CD4-positive, alpha-beta T cell (primary cell): ENCODE results near the gene BCL6B. TPM values are rescaled to one million over a fixed set of nuclear protein-coding genes. Genes with fewer than 3 reads are reported as not detected.

Experiments
- ATAC-seq: fragments of 200-7000 bp; cut with Tn5 transposase; one replicate; pipeline ENCODE4 v1.10.0; 2022; ENCODE audit warnings: mild to moderate bottlenecking; ENCODE audit not compliant: poor library complexity
- CTCF ChIA-PET: fragments of 350-600 bp; sonication (Branson Sonifier 250); formaldehyde crosslinking; loops from one replicate; lab custom pipeline; 2021; ENCODE audit warnings: antibody characterized with exemption, inconsistent platforms; lab: Charles Lee
- POLR2A ChIA-PET: fragments of 350-600 bp; sonication (Branson Sonifier 250); formaldehyde crosslinking; loops from one replicate; lab custom pipeline; 2021; ENCODE audit warnings: antibody characterized with exemption, inconsistent platforms; lab: Charles Lee
- DNase-seq, 14 experiments: peaks; one replicate each; pipeline ENCODE4 v3.0.0-alpha.2; 2013 to 2020; ENCODE audit warnings: mixed read lengths in 2 of 14
- H3K27ac ChIP-seq, 2 donors: one replicate each; pipeline versions ENCODE4 v1.5.1 to v1.7.0; 2013; ENCODE audit warnings: low read length in 2 of 2, low read depth in 1 of 2, mild to moderate bottlenecking in 1 of 2
- H3K27me3 ChIP-seq, 2 experiments: 1 replicate in 1 of 2; 2 replicates in 1 of 2; pipeline versions ENCODE4 v1.6.1 to v1.7.0; 2013; ENCODE audit warnings: low read length in 2 of 2, control low read depth in 1 of 2, mild to moderate bottlenecking in 1 of 2, moderate library complexity in 1 of 2; ENCODE audit not compliant: insufficient read depth in 2 of 2, control insufficient read depth in 1 of 2
- H3K36me3 ChIP-seq: one replicate; pipeline ENCODE4 v1.6.1; 2013; ENCODE audit warnings: low read length, control low read depth; ENCODE audit not compliant: insufficient read depth
- H3K4me1 ChIP-seq: one replicate; pipeline ENCODE4 v1.6.1; 2013; ENCODE audit warnings: low read length, control low read depth; ENCODE audit not compliant: insufficient read depth
- H3K4me3 ChIP-seq: one replicate; pipeline ENCODE4 v1.5.1; 2013; ENCODE audit warnings: mild to moderate bottlenecking, low read length, moderate library complexity
- H3K9me3 ChIP-seq, 2 experiments: 1 replicate in 1 of 2; 2 replicates in 1 of 2; pipeline versions ENCODE4 v1.6.1 to v1.7.0; 2013; ENCODE audit warnings: low read length in 2 of 2, mild to moderate bottlenecking in 2 of 2, control low read depth in 1 of 2, moderate library complexity in 1 of 2; ENCODE audit not compliant: control insufficient read depth in 1 of 2, insufficient read depth in 1 of 2
- H3K27ac Mint-ChIP-seq: one replicate; pipeline ENCODE4 v1.8.0; 2020; ENCODE audit warnings: mixed read lengths
- H3K27me3 Mint-ChIP-seq: one replicate; pipeline ENCODE4 v1.8.0; 2021; ENCODE audit warnings: mixed read lengths
- H3K36me3 Mint-ChIP-seq: one replicate; pipeline ENCODE4 v1.8.0; 2021; ENCODE audit warnings: low read depth, mixed read lengths
- H3K4me1 Mint-ChIP-seq: one replicate; pipeline ENCODE4 v1.8.0; 2021; ENCODE audit warnings: low read depth, mixed read lengths
- H3K4me3 Mint-ChIP-seq: one replicate; pipeline ENCODE4 v1.8.0; 2020; ENCODE audit warnings: mild to moderate bottlenecking, mixed read lengths
- H3K9me3 Mint-ChIP-seq: one replicate; pipeline ENCODE4 v1.8.0; 2020; ENCODE audit warnings: mixed read lengths
- intact Hi-C, 2 experiments: fragments of 100-400 bp; cut with DNase I in 1 of 2; cut with micrococcal nuclease in 1 of 2; formaldehyde crosslinking; loops; one replicate each; pipeline versions ENCODE4 v1.15.1 to v1.9.0; 2023 to 2025; cut with DNase I, micrococcal nuclease
- total RNA-seq, 174 experiments: library from RNA in 2 of 174; stranded (reverse) in 2 of 174; gene quantifications; one replicate each; pipeline ENCODE4 v1.2.3 and lab custom pipeline; 2021 to 2026
- TF ChIP-seq, protein P1 (sequence below): fragments of 200-600 bp; IDR thresholded peaks from one replicate; pipeline ENCODE4 v1.8.0; 2022; ENCODE audit warnings: antibody characterized with exemption, mild to moderate bottlenecking

BCL6B gene
- total RNA-seq, 2 experiments from 2014 or later: not detected

DNA sequence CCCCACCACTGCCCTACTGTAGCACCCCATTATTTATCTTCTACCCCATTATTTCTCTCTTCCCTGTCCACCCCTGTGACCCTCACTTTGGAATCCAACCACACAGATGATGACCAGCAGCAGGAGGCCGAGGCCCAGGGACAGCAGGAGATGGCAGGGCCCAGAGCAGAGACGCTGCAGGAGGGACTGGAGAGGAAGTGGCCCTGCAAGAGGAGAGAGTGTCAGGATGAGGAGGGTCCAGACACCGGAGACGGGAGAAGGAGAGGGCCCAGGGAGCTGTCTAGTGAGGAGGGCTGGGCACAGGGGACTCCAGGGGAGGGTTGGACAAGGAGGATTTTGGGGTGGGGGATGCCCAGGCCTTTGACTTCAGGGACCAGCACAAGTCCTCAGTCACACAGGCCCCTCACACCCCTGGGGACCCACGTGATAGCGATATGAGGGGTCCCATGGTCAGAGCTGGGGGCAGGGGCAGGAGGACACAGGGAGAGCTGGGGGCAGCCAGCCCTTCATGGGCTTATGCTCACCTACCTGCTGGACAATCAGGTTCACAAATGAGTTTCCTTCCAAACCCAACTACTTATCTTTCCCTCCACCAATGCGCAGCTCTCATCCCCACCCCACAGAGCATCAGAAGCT is 55.2 kb downstream of the BCL6B start:
- ChIA-PET POLR2A (no interaction called here), CTCF (no interaction called here)
- Mint-ChIP-seq H3K27me3 (no peaks in the 10 kb centered on the region), H3K27ac (no peak overlapping the region), H3K4me3 (no peak overlapping the region), H3K4me1 (peaks cover 18% of the 10 kb centered on the region), H3K36me3 (no peaks in the 10 kb centered on the region), H3K9me3 (no peaks in the 10 kb centered on the region)
- H3K27ac ChIP-seq: no peak overlapping the region
- ATAC-seq (no peak), DNase-seq (no peak)
- intact Hi-C loops: loop anchor here in 1 of 2 experiments (5.0 kb wide), 1 partner anchor 39 kb away; no protein-coding TSS in a partner anchor
- peaks cover 19% of the 10 kb centered on the region for H3K4me1 ChIP-seq
- H3K9me3 ChIP-seq: peaks cover 0 to 3% of the 10 kb centered on the region in 2 experiments
- TF ChIP-seq, protein P1, sequence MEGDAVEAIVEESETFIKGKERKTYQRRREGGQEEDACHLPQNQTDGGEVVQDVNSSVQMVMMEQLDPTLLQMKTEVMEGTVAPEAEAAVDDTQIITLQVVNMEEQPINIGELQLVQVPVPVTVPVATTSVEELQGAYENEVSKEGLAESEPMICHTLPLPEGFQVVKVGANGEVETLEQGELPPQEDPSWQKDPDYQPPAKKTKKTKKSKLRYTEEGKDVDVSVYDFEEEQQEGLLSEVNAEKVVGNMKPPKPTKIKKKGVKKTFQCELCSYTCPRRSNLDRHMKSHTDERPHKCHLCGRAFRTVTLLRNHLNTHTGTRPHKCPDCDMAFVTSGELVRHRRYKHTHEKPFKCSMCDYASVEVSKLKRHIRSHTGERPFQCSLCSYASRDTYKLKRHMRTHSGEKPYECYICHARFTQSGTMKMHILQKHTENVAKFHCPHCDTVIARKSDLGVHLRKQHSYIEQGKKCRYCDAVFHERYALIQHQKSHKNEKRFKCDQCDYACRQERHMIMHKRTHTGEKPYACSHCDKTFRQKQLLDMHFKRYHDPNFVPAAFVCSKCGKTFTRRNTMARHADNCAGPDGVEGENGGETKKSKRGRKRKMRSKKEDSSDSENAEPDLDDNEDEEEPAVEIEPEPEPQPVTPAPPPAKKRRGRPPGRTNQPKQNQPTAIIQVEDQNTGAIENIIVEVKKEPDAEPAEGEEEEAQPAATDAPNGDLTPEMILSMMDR: no peak
- no peaks in the 10 kb centered on the region for H3K27me3 ChIP-seq
- H3K36me3 ChIP-seq: no peaks in the 10 kb centered on the region
- H3K4me3 ChIP-seq: no peak overlapping the region

DNA sequence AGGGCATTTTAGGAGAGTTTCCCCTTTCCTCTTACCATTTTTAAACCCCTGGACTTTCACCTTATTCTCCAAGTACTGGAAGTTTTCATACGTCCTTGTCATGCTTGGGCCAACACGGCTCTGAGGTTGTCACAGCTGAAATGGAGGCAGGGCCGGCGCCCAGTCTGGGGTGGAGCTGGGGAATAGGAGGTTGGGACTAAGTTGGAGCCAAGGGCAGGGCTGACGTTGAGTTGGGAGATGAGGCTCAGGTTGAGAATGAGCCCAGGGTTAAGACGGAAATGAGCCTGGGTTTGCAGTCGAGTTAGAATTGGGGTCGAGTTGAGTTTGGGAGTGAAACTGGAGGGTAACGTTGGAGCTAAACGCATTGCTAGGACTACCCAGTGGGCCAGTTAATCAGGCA is 55.9 kb downstream of the BCL6B start:
- Mint-ChIP-seq H3K9me3 (no peaks in the 10 kb centered on the region), H3K36me3 (no peaks in the 10 kb centered on the region), H3K4me1 (peaks cover 23% of the 10 kb centered on the region), H3K27ac (no peak overlapping the region), H3K4me3 (no peak overlapping the region), H3K27me3 (peaks cover 4% of the 10 kb centered on the region)
- Histone ChIP-seq H3K4me1 (peaks cover 19% of the 10 kb centered on the region), H3K27me3 (no peaks in the 10 kb centered on the region), H3K4me3 (no peak overlapping the region), H3K36me3 (no peaks in the 10 kb centered on the region), H3K27ac (no peak overlapping the region), H3K9me3 (peaks cover 0 to 3% of the 10 kb centered on the region in 2 experiments)
- TF ChIP-seq, protein P1: no peak
- DNase-seq (no peak), ATAC-seq (no peak)
- ChIA-PET POLR2A (no interaction called here), CTCF (no interaction called here)
- intact Hi-C loops: loop anchor here in 1 of 2 experiments (5.0 kb wide), 1 partner anchor 39 kb away; no protein-coding TSS in a partner anchor

Other genes with a start within 250 kb of the BCL6B start
- gene FBXO39, start 246.8 kb upstream of the BCL6B start, total RNA-seq: under 1 TPM; 0.36 to 0.71 TPM
- gene TEKT1, start 191.3 kb upstream of the BCL6B start, total RNA-seq: not detected
- not detected for gene ALOX12, start 27.0 kb upstream of the BCL6B start, total RNA-seq
- gene RNASEK, start 10.4 kb upstream of the BCL6B start, total RNA-seq: 10 to 100 TPM; 96.8 to 98.9 TPM
- gene SLC16A13, start 13.0 kb downstream of the BCL6B start, total RNA-seq: 1 to 10 TPM; 2.3 to 2.4 TPM
- gene SLC16A11, start 21.0 kb downstream of the BCL6B start, total RNA-seq: 1 to 10 TPM; 1.1 to 1.4 TPM
- under 1 TPM; 0.59 to 0.96 TPM for gene CLEC10A, start 57.2 kb downstream of the BCL6B start, total RNA-seq
- gene ASGR2, start 91.8 kb downstream of the BCL6B start, total RNA-seq: under 1 TPM; 0.20 to 0.36 TPM
- under 1 TPM; 0.64 to 0.85 TPM for gene ASGR1, start 156.3 kb downstream of the BCL6B start, total RNA-seq
- gene DLG4, start 196.8 kb downstream of the BCL6B start, total RNA-seq: 10 to 100 TPM; 10.2 to 11.0 TPM
- gene ACADVL, start 196.9 kb downstream of the BCL6B start, total RNA-seq: 100 to 1,000 TPM; 237 to 257 TPM
- 10 to 100 TPM; 40.9 to 41.3 TPM for gene DVL2, start 211.5 kb downstream of the BCL6B start, total RNA-seq
- gene PHF23, start 216.4 kb downstream of the BCL6B start, total RNA-seq: 1 to 10 TPM; 4.5 to 5.1 TPM
- 100 to 1,000 TPM; 182 to 195 TPM for gene GABARAP, start 219.4 kb downstream of the BCL6B start, total RNA-seq
- gene CTDNEP1, start 228.7 kb downstream of the BCL6B start, total RNA-seq: 10 to 100 TPM; 79.3 to 80.7 TPM
- gene ELP5, start 229.2 kb downstream of the BCL6B start, total RNA-seq: 10 to 100 TPM; 20.1 to 21.3 TPM
- gene CLDN7, start 239.4 kb downstream of the BCL6B start, total RNA-seq: 1 to 10 TPM; 1.1 to 1.2 TPM